ENCODE measurements around the gene PRPF4.
"Not testable (repeated sequence)": the region's sequence is repeated elsewhere in the genome, so short reads cannot be mapped to it uniquely, and the experiment has no call there.

Gene PRPF4

GRCh38 chr9:113290052-113290607, 14.7 kb downstream of the PRPF4 start:
- no peak overlapping the region for H3K4me3 ChIP-seq (ENCODE audit: low read depth, low read length)
- DNase-seq (ENCODE audit: low read depth): no peak
- TF ChIP-seq CTCF (IDR thresholded peaks at IDR 0.05; ENCODE audit: low read depth, low read length, missing control alignments): no peak

- no peak for DNase-seq (ENCODE audit: low read depth)
Observed at GRCh38 chr9:113293285-113293878, 17.9 kb downstream of the PRPF4 start.

GRCh38 chr9:113296247-113296646, 20.8 kb downstream of the PRPF4 start:
- not testable (repeated sequence) for DNase-seq (ENCODE audit: low read depth); H3K4me3 ChIP-seq (ENCODE audit: low read depth, low read length)

More at GRCh38 chr9:113293285-113293878, 17.9 kb downstream of the PRPF4 start:
- TF ChIP-seq CTCF (IDR thresholded peaks at IDR 0.05; ENCODE audit: low read depth, low read length, missing control alignments): no peak
- H3K4me3 ChIP-seq (ENCODE audit: low read depth, low read length): no peak overlapping the region

GRCh38 chr9:113296796-113297558, 21.5 kb downstream of the PRPF4 start:
- no peak for DNase-seq (ENCODE audit: low read depth)
- no peak overlapping the region for H3K4me3 ChIP-seq (ENCODE audit: low read depth, low read length)
- no peak for TF ChIP-seq CTCF (IDR thresholded peaks at IDR 0.05; ENCODE audit: low read depth, low read length, missing control alignments)

GRCh38 chr9:113298311-113298710, 22.9 kb downstream of the PRPF4 start:
- no peak for TF ChIP-seq CTCF (IDR thresholded peaks at IDR 0.05; ENCODE audit: low read depth, low read length, missing control alignments)
- no peak for DNase-seq (ENCODE audit: low read depth)
- no peak overlapping the region for H3K4me3 ChIP-seq (ENCODE audit: low read depth, low read length)

GRCh38 chr9:113298924-113299770, 23.7 kb downstream of the PRPF4 start:
- no peak for TF ChIP-seq CTCF (IDR thresholded peaks at IDR 0.05; ENCODE audit: low read depth, low read length, missing control alignments)

GRCh38 chr9:113299800-113300292, 24.4 kb downstream of the PRPF4 start:
- H3K4me3 ChIP-seq (ENCODE audit: low read depth, low read length): no peak overlapping the region
- no peak for TF ChIP-seq CTCF (IDR thresholded peaks at IDR 0.05; ENCODE audit: low read depth, low read length, missing control alignments)
- no peak for DNase-seq (ENCODE audit: low read depth)

More at GRCh38 chr9:113298924-113299770, 23.7 kb downstream of the PRPF4 start:
- H3K4me3 ChIP-seq (ENCODE audit: low read depth, low read length): no peak overlapping the region
- no peak for DNase-seq (ENCODE audit: low read depth)
